Activated T-helper 9 cell treated with anti-CD3 and anti-CD28 coated beads, Interleukin-2, amount 50 U/mL, for 16 hours (primary cell): ENCODE results near the gene ADAMTS9.

Experiments used
- DNase-seq: peaks from one replicate; pipeline ENCODE4 v3.0.0-alpha.2; 2020; ENCODE audit warnings: low read depth

The ADAMTS9 gene

DNA sequence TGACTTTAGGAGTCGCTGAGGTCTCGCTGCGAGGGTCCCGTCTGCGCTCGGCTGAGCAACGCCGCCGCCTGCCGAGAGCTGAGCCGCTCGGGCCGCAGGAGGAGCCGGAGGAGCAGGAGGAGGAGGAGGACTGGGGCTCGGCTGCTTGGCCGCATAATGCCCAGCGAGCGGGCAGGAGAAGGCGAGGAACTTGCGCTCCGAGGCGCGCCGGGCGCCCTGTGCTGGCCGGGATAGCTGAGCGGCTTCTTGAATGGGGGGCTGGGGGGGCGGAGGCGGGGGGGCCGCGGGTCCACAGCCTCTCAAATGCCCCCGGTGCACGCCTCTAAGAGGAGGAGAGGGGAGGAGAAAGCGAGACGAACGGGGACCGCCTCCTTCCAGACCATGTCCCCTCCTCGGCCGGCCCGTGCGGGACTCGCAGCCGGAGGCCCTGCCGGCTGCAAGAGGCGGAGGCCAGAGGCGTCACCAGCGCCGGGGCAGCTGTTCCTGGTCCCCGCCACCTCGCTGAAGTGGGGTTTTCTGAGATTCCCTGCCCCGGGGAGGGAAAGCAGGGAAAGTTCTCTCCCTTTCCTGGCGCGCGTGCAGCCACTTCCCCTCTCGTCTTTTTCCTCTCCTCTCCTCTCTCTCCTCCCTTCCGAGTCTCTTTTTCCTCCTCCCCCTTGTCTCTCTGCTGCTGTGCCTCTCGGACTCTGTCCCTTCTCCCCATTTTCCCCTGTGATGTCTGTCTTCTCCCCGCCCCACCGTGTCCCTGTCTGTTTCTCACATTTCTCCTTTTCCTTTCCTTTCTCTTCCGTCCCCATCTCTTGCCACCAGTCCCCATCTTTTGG is at the start of gene ADAMTS9:
ADAMTS9 (minus strand) TSS at position 220 of the 824 bp plus-strand sequence. CDS start 343 bp downstream, outside the sequence.
- no peak for DNase-seq

DNA sequence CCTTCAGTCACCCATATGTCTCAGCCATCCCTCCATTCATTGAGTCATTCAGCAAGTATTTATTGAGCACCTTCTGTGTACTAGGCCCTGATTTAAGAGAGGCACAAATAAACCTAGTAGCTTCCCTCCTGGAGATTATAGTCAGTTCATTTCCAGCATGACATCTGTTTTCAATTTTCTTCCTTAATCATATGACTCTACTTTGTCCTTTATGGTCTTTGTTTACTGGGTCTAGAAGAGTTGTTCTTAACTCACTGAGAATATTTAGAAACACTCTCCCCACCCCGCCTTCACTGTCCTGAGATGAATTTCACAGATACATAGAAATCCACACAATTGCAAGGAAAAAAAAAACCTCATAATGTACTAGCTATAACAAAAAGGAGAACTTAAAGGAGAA is 44.8 kb upstream of the ADAMTS9 start:
- DNase-seq: no peak

- DNase-seq: no peak
Measured at GRCh38 chr3:64730681-64731080, 42.9 kb upstream of the ADAMTS9 start.

GRCh38 chr3:64728994-64729393 is 41.2 kb upstream of the ADAMTS9 start:
- DNase-seq: no peak

DNA sequence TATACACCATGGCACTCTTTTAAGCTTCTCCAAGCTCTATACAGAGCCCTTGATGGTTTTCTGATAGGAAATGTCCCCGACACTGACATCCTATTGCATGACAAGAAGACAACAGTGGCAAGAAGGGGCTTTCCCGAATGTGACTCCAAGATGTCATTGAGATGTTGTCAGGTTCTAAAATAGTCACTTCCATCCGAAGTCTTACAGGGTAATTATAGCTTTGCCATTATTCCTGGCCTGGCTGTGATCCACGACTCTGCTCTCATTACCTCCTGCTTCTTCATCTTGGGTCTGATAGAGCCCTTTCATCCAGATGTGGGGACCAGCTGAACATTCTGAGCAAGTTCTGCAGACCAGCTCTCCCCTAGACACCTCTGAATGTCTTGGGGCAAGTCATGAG is 40.6 kb upstream of the ADAMTS9 start:
- no peak for DNase-seq

DNA sequence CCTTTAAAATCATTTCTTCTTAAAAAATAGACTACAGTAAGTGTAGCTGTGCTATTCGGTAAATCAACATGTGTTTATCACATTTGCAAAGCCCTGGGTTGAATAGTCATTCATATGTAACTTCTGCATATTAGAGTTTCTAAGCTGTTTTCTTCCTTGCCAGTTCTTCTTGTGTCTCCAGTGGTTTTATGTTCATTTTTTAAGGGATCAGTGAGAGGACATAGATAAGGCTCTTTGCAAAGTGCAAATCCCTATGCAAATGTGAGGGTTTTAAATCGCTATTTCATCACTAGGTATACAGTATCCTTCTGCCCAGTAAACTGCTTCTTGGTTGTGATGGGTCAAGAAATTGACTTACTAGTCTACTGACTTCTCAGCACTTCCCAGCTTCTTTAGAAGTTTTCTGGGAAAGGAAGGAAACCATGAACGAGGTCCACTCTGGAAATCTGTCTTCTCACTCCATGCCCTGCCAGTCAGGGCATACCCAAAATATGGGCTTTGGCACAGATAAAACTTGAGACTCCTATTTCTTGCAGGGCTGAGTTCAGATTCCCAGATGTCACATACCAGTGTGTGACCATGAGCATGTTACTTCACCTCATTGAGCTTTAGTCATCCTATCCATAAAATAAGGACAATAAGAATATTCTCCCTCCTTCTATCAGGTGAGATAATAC is 38.8 kb upstream of the ADAMTS9 start:
- DNase-seq: no peak

DNA sequence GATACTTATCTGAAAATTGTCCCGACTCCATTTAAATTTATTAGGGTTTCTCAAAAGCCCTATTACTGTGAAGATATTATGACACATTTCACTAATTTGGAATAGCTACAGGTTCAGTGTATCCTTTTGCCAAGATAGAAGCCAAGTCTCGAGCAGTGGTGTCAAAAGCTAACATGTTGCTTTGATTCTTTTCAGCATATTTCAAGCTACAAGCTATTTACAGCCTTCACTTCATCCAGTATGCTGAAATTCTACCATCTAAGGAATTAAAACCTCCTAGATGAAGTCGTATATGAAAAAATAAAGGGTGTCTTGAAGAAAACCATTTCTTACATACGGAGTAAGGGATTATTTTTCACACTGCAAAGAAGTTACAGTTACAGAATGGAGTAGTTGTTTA is 31.2 kb upstream of the ADAMTS9 start:
- no peak for DNase-seq

DNA sequence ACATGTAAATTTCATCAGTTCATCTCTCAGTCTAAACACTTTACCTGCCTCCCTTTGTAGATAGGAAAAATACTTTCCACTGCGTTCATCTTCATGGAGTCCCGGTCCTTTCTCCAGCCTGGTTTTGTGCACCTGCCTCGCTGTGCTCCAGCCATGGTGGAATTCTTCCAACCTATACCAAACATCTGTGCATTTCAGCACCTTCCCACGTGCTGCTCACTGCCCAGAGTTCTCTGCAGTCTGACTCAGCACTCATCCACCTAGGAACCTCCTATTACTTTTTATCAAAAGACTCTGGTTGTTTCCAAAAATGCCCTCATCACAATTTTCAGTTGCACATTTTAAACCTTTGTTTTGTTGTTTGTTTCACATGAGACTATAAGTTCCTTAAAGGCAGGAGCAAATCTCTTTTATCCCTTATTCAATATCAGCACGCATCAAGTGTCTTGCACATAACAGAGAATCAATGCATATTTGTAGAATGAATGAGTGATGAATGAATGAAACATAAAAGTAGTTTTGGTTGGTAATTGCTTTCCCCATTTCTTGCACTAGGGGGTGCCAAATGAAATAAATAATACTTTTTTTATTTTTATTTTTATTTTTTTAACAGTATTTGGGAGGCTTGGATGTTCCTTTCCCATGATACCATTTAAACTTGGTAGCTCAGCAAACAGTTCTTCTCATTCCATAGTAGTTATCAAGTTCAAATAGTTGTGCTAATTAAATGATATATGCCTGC is 30.2 kb upstream of the ADAMTS9 start:
- no peak for DNase-seq

DNA sequence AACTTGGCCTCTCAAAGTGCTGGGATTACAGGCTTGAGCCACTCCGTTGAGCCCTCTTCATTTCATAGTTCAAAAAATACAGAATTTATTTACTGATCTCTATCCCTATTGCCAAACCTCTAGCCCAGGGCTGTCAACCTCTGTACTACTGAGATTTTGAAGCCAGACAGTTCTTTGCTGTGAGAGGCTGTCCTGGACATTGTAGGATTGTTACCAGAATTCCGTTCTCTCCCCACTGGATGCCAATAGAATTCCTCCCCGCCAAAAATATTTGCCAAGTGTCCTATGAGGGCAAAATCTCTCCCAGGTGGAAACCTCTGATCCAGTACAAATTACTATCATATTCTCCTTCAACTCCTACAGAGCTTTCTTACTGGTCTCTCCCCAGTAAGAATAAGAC is 29.6 kb upstream of the ADAMTS9 start:
- no peak for DNase-seq

GRCh38 chr3:64716110-64716710 is 28.4 kb upstream of the ADAMTS9 start:
- DNase-seq: no peak

- no peak for DNase-seq
Measured at GRCh38 chr3:64715211-64715982, 27.6 kb upstream of the ADAMTS9 start.

DNA sequence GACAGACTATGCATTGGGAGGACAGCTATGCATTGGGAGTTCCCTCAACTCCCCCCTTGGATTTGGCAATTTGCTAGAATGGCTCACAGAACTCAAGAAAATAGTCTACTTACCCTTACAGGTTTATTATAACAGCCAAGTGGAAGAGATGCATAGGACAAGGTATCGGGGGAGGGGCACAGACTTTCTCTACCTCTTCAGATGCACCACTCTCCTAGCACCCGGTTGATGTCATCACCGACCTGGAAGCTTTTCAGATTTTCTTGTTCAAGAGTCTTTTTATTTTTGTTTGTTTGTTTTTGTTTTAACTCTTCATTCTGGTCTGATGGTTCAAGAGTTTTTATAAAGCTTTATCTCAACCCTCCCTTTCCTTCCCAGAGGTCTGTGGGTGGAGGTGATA is 20.7 kb upstream of the ADAMTS9 start:
- no peak for DNase-seq

- DNase-seq: no peak
Measured at GRCh38 chr3:64705946-64706345, 18.1 kb upstream of the ADAMTS9 start.

DNA sequence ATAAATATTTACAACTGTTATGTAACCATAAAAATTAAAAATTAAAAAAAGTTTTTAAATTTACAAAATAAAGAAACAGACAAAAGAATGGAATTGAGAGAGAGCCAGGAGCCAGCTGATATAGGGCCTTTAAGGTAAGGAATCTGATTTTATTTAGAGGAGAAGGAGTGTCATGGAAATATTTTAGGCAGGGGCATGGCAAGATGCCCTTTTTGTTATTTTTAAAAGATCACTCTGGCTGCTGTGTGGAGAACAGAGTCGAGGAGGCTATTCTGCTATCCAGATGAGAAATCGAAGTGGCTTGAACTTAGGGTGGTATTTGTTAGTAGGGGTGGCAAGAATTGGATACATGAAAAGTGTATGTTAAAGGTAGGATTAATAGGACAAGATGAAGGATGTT is 9.1 kb upstream of the ADAMTS9 start:
- DNase-seq: no peak

- DNase-seq: no peak
Measured at GRCh38 chr3:64694114-64694513, 6.3 kb upstream of the ADAMTS9 start.

DNA sequence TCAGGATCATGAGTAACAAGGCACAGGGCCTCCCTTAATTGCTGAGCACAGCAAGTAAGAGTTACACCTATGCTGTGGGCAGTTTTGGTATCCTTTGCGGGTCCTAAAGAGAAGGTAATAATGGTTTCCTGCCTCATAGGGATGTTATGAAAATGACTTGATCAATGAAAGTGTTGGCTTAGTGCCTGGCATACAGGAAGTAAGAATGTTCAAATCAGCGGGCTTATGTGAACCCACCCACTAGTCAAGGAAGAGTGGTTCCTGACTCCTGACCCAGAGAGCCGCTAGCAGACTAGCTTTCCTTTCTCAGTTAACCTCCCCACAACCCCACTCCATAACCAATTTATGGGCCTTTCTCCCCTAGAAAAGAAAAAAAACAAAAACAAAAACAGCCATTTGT is 5.2 kb upstream of the ADAMTS9 start:
- DNase-seq: no peak

DNA sequence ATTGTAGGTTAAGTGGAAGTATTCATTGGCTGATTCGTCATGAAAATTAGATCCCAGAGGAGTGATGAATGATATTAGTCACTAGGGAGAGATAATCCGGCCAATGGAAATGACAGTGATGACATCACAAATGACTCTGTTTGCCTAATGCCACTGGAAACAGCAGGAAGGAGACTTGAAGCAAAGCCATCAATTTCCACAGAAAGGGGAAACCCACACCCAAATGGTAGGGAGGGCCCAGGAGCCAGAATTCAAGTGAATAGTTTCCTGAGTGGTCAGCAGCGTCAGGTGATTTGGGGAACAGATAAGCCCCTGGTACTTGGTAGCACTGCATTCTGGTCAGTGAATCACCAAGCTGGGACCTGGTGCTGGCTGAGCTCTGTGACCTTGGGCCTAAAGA is 3.3 kb upstream of the ADAMTS9 start:
- DNase-seq: no peak

DNA sequence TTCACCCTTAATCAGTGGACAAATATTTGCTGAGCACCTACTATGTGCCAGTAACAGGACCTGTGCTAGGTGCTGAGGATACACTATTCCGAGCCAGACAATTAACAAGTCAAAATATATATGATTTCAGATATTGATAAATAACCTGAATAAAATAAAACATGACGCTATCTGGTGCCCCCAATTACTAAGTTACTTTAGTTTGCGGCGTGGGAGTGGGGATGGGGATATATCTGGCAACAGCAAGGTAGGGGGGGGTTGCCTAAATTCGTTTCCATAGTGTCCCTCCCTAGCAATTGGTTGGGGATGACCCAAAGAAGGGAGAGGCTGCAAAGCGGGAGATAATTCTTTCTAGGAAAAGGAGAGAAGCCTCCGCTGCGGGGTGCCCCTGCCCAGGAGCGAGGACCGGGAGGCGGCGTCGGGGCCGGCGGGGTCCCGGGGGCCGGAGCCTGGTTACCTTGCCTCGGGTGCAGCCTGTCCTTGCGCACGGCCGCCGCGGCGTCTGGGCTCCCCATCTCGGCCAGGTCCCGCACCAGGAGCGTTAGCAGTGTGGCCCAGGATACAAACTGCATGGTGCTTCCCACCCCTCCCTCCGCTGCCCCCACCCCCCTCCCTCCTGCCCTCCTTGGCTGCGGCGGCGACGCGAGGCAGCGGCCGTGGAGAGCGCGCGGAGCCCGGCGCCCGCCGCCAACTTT is 567 bp downstream of the ADAMTS9 start:
- DNase-seq: no peak

DNA sequence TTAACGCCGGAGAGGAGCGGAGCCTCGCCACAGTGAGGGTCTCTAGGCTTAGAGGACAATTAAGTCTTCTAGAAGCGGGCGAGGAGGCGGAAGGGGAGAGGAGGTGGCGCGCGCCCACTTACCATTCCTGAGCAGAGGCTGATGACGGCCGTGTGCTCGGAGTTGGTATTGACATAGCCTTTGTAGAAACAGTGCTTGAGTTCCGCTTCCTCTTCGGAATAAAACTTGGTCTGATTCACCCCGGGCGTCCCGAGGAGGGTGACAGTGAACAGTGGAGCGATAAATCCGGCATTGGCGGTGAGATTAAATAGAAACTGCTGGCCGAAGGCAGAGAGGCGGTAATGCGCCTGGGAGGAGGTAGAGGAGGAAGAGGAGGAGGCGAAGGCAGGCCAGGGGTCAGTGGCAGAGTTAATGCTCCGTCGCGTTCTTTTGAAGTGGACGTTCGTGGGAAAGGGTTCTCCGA is 1.3 kb downstream of the ADAMTS9 start:
- DNase-seq: no peak

GRCh38 chr3:64685800-64686445 is 1.9 kb downstream of the ADAMTS9 start:
- no peak for DNase-seq
